Measurements from ENCODE around the gene TMEM151B.

Gene TMEM151B

GRCh38 chr6:44249082-44249748 lies 21.0 kb upstream of the TMEM151B start:
- DNase-seq (ENCODE audit: low read depth): no peak
- peak overlapping the region; percentile 71 for H3K4me3 ChIP-seq (ENCODE audit: low read depth, low read length)

- DNase-seq (ENCODE audit: low read depth): no peak
- H3K4me3 ChIP-seq (ENCODE audit: low read depth, low read length): no peak overlapping the region
Observed at GRCh38 chr6:44250067-44250717, 20.1 kb upstream of the TMEM151B start.

- H3K4me3 ChIP-seq (ENCODE audit: low read depth, low read length): no peak overlapping the region
- DNase-seq (ENCODE audit: low read depth): no peak
Observed at GRCh38 chr6:44250718-44251123, 19.5 kb upstream of the TMEM151B start.

- DNase-seq (ENCODE audit: low read depth): no peak
Observed at GRCh38 chr6:44251576-44252524, 18.4 kb upstream of the TMEM151B start.

GRCh38 chr6:44253307-44254101 lies 16.7 kb upstream of the TMEM151B start:
- H3K4me3 ChIP-seq (ENCODE audit: low read depth, low read length): no peak overlapping the region

More at GRCh38 chr6:44251576-44252524, 18.4 kb upstream of the TMEM151B start:
- no peak overlapping the region for H3K4me3 ChIP-seq (ENCODE audit: low read depth, low read length)

GRCh38 chr6:44254191-44255104 lies 15.8 kb upstream of the TMEM151B start:
- no peak overlapping the region for H3K4me3 ChIP-seq (ENCODE audit: low read depth, low read length)
- DNase-seq (ENCODE audit: low read depth): no peak

More at GRCh38 chr6:44253307-44254101, 16.7 kb upstream of the TMEM151B start:
- DNase-seq (ENCODE audit: low read depth): no peak

- DNase-seq (ENCODE audit: low read depth): no peak
- H3K4me3 ChIP-seq (ENCODE audit: low read depth, low read length): no peak overlapping the region
Observed at GRCh38 chr6:44255105-44255808, 15.0 kb upstream of the TMEM151B start.

GRCh38 chr6:44255871-44256774 lies 14.1 kb upstream of the TMEM151B start:
- no peak for DNase-seq (ENCODE audit: low read depth)
- peak overlapping the region; percentile 88 for H3K4me3 ChIP-seq (ENCODE audit: low read depth, low read length)

GRCh38 chr6:44256775-44257024 lies 13.6 kb upstream of the TMEM151B start:
- DNase-seq (ENCODE audit: low read depth): no peak

GRCh38 chr6:44257025-44257752 lies 13.1 kb upstream of the TMEM151B start, which contains the start of gene SLC35B2:
Gene SLC35B2 (minus strand): TSS chr6:44257528. CDS start chr6:44257410, 118 bp downstream.
- H3K4me3 ChIP-seq (ENCODE audit: low read depth, low read length): peak within 1 kb of the TSS; percentile 88
- DNase-seq (ENCODE audit: low read depth): peak; percentile 25

More at GRCh38 chr6:44256775-44257024, 13.6 kb upstream of the TMEM151B start:
- peak overlapping the region; percentile 88 for H3K4me3 ChIP-seq (ENCODE audit: low read depth, low read length)

- no peak for DNase-seq (ENCODE audit: low read depth)
- H3K4me3 ChIP-seq (ENCODE audit: low read depth, low read length): peak overlapping the region; percentile 88
Observed at GRCh38 chr6:44257753-44258324, 12.4 kb upstream of the TMEM151B start.

- no peak for DNase-seq (ENCODE audit: low read depth)
- no peak overlapping the region for H3K4me3 ChIP-seq (ENCODE audit: low read depth, low read length)
Observed at GRCh38 chr6:44258325-44258863, 11.9 kb upstream of the TMEM151B start.

- H3K4me3 ChIP-seq (ENCODE audit: low read depth, low read length): no peak overlapping the region
- DNase-seq (ENCODE audit: low read depth): no peak
Observed at GRCh38 chr6:44258921-44259320, 11.3 kb upstream of the TMEM151B start.

- H3K4me3 ChIP-seq (ENCODE audit: low read depth, low read length): no peak overlapping the region
- DNase-seq (ENCODE audit: low read depth): no peak
Observed at GRCh38 chr6:44260011-44260410, 10.2 kb upstream of the TMEM151B start.

GRCh38 chr6:44260451-44261297 lies 9.6 kb upstream of the TMEM151B start:
- no peak overlapping the region for H3K4me3 ChIP-seq (ENCODE audit: low read depth, low read length)
- no peak for DNase-seq (ENCODE audit: low read depth)

Data from skeletal muscle cell (primary cell).